Measurements from ENCODE around the gene MIPOL1.

DNA sequence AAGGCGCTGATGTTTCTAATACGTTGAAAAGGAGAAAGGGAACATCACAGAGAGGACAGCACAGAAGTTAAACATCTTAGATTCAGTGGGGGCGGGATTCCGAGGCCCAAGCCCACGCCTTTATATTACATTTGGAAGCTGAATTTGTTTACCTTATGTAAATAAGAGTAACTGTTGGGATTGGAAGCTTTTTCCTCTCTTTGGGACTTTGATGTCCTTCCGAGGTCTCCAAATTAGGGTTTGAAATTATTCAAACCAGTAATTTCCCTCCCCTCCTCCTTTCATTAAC, 390.9 kb downstream of the MIPOL1 start:
- TF ChIP-seq FOXK2 (IDR thresholded peaks at IDR 0.05): no peak
- TF ChIP-seq, protein P1, sequence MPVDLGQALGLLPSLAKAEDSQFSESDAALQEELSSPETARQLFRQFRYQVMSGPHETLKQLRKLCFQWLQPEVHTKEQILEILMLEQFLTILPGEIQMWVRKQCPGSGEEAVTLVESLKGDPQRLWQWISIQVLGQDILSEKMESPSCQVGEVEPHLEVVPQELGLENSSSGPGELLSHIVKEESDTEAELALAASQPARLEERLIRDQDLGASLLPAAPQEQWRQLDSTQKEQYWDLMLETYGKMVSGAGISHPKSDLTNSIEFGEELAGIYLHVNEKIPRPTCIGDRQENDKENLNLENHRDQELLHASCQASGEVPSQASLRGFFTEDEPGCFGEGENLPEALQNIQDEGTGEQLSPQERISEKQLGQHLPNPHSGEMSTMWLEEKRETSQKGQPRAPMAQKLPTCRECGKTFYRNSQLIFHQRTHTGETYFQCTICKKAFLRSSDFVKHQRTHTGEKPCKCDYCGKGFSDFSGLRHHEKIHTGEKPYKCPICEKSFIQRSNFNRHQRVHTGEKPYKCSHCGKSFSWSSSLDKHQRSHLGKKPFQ (CRISPR knock-in tag; IDR thresholded peaks at IDR 0.05; ENCODE audit: insufficient replicate concordance): no peak
- no peak for TF ChIP-seq DPF2 (CRISPR knock-in tag; IDR thresholded peaks at IDR 0.05; ENCODE audit: borderline replicate concordance, low read depth)
- no peak for TF ChIP-seq TCF7 (IDR thresholded peaks at IDR 0.05; ENCODE audit: low read depth)
- TF ChIP-seq GATAD2A (CRISPR knock-in tag; IDR thresholded peaks at IDR 0.05): no peak
- TF ChIP-seq RNF219 (CRISPR knock-in tag; IDR thresholded peaks at IDR 0.05): no peak
